ENCODE measurements around the gene COA1.
A peak's percentile ranks its signal among the peaks of the same experiment; 100 is the strongest.

The COA1 gene

DNA sequence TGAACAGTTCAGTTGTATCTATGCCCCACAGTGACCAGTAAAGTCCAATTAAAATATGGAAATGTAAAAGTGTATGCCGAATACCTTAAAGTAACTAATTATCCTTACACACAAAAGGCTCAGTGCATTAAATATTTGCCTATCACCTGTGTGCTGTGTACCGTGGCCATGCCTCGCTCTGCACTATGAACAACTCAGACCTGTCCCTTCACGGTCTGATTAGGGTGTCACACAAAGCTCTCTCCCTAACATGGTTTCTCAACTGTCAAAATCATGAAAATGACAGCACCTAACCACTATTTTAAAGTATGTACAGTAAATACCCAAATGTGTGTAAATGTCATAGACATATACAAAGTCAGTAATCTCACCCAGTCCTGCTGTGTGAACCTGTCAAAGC, 103.3 kb downstream of the COA1 start:
- Histone ChIP-seq H3K27ac (ENCODE audit: low read depth, low read length) (peak overlapping the region; percentile 66), H3K9me2 (replicated peaks; ENCODE audit: insufficient read depth, low read length) (no peaks in the 10 kb centered on the region), H3K9me3 (ENCODE audit: insufficient read depth, low read length) (no peaks in the 10 kb centered on the region), H3K36me3 (ENCODE audit: low read length) (peaks cover 90% of the 10 kb centered on the region), H3F3A (ENCODE audit: insufficient read depth) (peaks cover 95% of the 10 kb centered on the region), H4K20me1 (ENCODE audit: low read depth, low read length) (peaks cover 13% of the 10 kb centered on the region; the same call in 1 of the 2 replicates), H3K9ac (ENCODE audit: low read length) (no peak overlapping the region), H2AFZ (ENCODE audit: low read depth, low read length, severe bottlenecking) (no peak overlapping the region), H3K27me3 (ENCODE audit: low read length) (no peaks in the 10 kb centered on the region), H3K79me2 (ENCODE audit: insufficient read depth, low read length) (peaks cover 98% of the 10 kb centered on the region), H3K4me3 (ENCODE audit: insufficient read depth, low read length, poor library complexity, severe bottlenecking) (no peak overlapping the region), H3K4me2 (ENCODE audit: low read depth, low read length, poor library complexity, severe bottlenecking) (peak overlapping the region; percentile 32)
- no peak for TF ChIP-seq EZH2phosphoT487 (conservative IDR thresholded peaks at IDR 0.05; ENCODE audit: low read length)
- TF ChIP-seq, protein P1, sequence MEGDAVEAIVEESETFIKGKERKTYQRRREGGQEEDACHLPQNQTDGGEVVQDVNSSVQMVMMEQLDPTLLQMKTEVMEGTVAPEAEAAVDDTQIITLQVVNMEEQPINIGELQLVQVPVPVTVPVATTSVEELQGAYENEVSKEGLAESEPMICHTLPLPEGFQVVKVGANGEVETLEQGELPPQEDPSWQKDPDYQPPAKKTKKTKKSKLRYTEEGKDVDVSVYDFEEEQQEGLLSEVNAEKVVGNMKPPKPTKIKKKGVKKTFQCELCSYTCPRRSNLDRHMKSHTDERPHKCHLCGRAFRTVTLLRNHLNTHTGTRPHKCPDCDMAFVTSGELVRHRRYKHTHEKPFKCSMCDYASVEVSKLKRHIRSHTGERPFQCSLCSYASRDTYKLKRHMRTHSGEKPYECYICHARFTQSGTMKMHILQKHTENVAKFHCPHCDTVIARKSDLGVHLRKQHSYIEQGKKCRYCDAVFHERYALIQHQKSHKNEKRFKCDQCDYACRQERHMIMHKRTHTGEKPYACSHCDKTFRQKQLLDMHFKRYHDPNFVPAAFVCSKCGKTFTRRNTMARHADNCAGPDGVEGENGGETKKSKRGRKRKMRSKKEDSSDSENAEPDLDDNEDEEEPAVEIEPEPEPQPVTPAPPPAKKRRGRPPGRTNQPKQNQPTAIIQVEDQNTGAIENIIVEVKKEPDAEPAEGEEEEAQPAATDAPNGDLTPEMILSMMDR (IDR thresholded peaks at IDR 0.05; ENCODE audit: insufficient read depth, low read length, poor library complexity, severe bottlenecking): no peak

DNA sequence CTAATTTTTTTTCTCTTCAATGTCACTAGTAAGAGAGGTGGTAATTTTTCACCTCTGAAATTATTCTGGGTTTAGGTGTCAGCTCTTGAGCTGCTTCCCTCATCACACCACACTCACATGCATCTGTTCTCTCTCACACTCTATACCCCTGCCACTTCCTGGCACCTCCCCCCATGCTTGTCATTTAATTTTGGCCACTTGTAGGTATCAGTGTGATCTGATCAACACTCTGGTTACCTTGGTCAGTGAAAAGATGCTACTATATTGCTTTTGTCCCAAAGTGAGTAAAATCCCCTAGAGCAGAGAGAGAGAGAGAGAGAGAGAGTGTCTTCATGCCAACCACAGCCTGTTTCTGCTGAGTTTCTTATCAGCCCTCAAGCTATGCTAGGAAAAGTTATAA, 103.9 kb downstream of the COA1 start:
- Histone ChIP-seq H3K27me3 (ENCODE audit: low read length) (no peaks in the 10 kb centered on the region), H4K20me1 (ENCODE audit: low read depth, low read length) (peaks cover 13% of the 10 kb centered on the region; the same call in 1 of the 2 replicates), H3K9ac (ENCODE audit: low read length) (no peak overlapping the region), H3K9me3 (ENCODE audit: insufficient read depth, low read length) (no peaks in the 10 kb centered on the region), H2AFZ (ENCODE audit: low read depth, low read length, severe bottlenecking) (no peak overlapping the region), H3K4me3 (ENCODE audit: insufficient read depth, low read length, poor library complexity, severe bottlenecking) (no peak overlapping the region), H3K27ac (ENCODE audit: low read depth, low read length) (peak overlapping the region; percentile 66), H3F3A (ENCODE audit: insufficient read depth) (peaks cover 95% of the 10 kb centered on the region), H3K4me2 (ENCODE audit: low read depth, low read length, poor library complexity, severe bottlenecking) (peak overlapping the region; percentile 32), H3K9me2 (replicated peaks; ENCODE audit: insufficient read depth, low read length) (no peaks in the 10 kb centered on the region), H3K36me3 (ENCODE audit: low read length) (peaks cover 89% of the 10 kb centered on the region), H3K79me2 (ENCODE audit: insufficient read depth, low read length) (peaks cover 98% of the 10 kb centered on the region)
- TF ChIP-seq, protein P1 (IDR thresholded peaks at IDR 0.05; ENCODE audit: insufficient read depth, low read length, poor library complexity, severe bottlenecking): no peak
- no peak for TF ChIP-seq EZH2phosphoT487 (conservative IDR thresholded peaks at IDR 0.05; ENCODE audit: low read length)

DNA sequence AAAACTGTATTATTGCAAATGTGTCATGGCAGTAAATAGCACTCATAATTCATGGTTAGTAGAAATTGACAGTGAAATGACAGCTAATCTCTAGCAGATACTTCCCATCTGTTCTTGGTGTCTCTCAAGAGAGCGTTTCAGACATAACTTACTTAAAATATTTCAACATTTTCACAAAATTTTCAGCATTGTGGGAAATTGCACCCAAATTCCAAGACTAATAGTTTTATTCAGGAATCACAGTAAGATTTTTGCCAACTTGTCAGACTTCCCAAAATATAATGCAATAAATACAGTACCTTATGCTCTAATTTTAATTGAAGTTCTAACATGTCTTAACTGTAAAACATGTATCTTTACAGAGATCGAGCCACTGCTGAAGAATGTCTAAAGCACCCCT, 105.2 kb downstream of the COA1 start:
- no peaks in the 10 kb centered on the region for H3K9me2 ChIP-seq (replicated peaks; ENCODE audit: insufficient read depth, low read length)
- H3K4me2 ChIP-seq (ENCODE audit: low read depth, low read length, poor library complexity, severe bottlenecking): peak overlapping the region; percentile 32
- peaks cover 98% of the 10 kb centered on the region for H3K79me2 ChIP-seq (ENCODE audit: insufficient read depth, low read length)
- H2AFZ ChIP-seq (ENCODE audit: low read depth, low read length, severe bottlenecking): no peak overlapping the region
- peaks cover 91% of the 10 kb centered on the region for H3F3A ChIP-seq (ENCODE audit: insufficient read depth)
- peaks cover 14% of the 10 kb centered on the region; the same call in 1 of the 2 replicates for H4K20me1 ChIP-seq (ENCODE audit: low read depth, low read length)
- H3K27ac ChIP-seq (ENCODE audit: low read depth, low read length): peak overlapping the region; percentile 66; the same call in 1 of the 2 replicates
- H3K9me3 ChIP-seq (ENCODE audit: insufficient read depth, low read length): no peaks in the 10 kb centered on the region
- TF ChIP-seq, protein P1 (IDR thresholded peaks at IDR 0.05; ENCODE audit: insufficient read depth, low read length, poor library complexity, severe bottlenecking): no peak
- TF ChIP-seq EZH2phosphoT487 (conservative IDR thresholded peaks at IDR 0.05; ENCODE audit: low read length): no peak
- H3K4me3 ChIP-seq (ENCODE audit: insufficient read depth, low read length, poor library complexity, severe bottlenecking): no peak overlapping the region
- H3K36me3 ChIP-seq (ENCODE audit: low read length): peaks cover 89% of the 10 kb centered on the region
- no peak overlapping the region for H3K9ac ChIP-seq (ENCODE audit: low read length)
- no peaks in the 10 kb centered on the region for H3K27me3 ChIP-seq (ENCODE audit: low read length)

Measured in SU-DHL-6 (cell line).